ENCODE measurements around the gene ZEB2.

GRCh38 chr2:144351687-144352086, 168.2 kb downstream of the ZEB2 start:
- TF ChIP-seq POLR2A (IDR thresholded peaks at IDR 0.05) (no peak), CTCF (IDR thresholded peaks at IDR 0.05) (no peak)
